Panc1 (cell line): ENCODE results near the gene GSG1L.

Experiments used
- SIN3A ChIP-seq: IDR thresholded peaks from 2 replicates; pipeline ENCODE4 v1.6.1; 2012; ENCODE audit warnings: low read depth, mild to moderate bottlenecking, low read length, moderate library complexity, borderline replicate concordance; ENCODE audit not compliant: insufficient read depth
- TCF7L2 ChIP-seq: IDR thresholded peaks from 2 replicates; pipeline ENCODE4 v1.6.1; 2011; ENCODE audit warnings: mild to moderate bottlenecking, low read depth, low read length, inconsistent platforms
- TF ChIP-seq, protein P1 (sequence below): fragments of 450-650 bp; IDR thresholded peaks from 2 replicates; pipeline ENCODE4 v1.5.1; 2017; ENCODE audit warnings: mild to moderate bottlenecking

DNA sequence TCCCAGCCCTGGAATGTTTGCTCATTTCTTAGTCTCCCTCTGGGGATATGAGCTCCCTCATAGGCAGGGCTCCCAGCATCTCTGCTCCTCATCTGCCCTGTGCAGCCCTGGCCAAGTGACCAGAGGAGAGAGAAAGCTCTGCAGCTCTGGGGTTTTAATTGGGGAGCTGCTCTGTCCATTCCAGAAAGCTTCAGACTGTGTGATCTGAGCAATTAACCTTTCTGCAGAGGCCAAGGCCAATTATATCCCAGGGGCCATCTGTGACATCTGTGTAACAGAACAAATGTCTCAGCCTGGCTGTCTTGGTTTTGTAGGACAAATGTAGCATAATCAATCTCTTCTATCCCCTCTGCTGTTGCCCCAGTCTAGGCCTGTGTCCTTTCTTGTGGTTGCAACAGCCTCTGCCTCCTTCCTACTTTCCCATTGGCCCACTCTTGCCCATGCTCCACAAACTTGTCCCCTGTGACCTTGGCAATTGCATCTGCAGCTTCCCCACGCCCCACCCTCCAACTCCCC, 156.0 kb downstream of the GSG1L start:
- TF ChIP-seq TCF7L2 (no peak), SIN3A (no peak)
- TF ChIP-seq, protein P1, sequence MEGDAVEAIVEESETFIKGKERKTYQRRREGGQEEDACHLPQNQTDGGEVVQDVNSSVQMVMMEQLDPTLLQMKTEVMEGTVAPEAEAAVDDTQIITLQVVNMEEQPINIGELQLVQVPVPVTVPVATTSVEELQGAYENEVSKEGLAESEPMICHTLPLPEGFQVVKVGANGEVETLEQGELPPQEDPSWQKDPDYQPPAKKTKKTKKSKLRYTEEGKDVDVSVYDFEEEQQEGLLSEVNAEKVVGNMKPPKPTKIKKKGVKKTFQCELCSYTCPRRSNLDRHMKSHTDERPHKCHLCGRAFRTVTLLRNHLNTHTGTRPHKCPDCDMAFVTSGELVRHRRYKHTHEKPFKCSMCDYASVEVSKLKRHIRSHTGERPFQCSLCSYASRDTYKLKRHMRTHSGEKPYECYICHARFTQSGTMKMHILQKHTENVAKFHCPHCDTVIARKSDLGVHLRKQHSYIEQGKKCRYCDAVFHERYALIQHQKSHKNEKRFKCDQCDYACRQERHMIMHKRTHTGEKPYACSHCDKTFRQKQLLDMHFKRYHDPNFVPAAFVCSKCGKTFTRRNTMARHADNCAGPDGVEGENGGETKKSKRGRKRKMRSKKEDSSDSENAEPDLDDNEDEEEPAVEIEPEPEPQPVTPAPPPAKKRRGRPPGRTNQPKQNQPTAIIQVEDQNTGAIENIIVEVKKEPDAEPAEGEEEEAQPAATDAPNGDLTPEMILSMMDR, result no peak
